ENCODE measurements around the gene APOLD1.

DNA sequence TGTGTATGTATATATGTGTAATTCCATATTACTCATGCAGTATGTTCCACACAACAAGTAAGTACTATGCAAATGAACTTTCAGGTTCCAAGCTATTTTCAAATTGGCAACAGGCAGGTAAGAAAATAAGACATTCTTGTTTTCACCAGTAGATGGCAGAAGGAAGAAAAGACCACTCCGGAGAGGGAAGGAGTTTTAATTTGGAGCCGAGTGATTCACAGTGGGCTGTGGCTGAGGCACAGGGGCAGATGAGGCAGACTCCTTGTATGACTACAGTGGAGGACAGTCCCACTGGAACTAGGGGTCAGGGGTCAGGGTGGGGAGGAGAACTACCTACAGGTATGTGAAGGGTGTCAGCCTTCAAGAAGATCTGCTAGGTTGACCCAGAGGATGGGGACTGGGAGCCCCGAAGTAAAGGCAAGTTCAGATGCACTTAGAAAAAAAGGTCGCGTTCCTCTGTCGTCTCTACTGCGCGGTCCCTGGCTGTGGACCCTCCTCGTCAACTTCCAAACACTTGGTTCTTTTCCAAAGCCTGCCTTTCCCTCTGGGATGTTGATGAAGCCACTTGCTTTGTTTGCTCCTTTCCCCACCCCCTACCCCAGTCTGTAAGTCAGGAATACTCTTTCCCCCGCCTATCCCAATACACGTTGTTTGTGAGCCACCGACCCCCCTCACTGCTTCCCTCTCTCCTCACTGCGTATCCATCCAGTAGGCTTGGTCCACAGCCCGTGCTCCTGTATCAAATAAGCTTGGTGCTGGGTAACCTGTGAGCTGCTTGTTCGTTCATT lies 51.8 kb downstream of the APOLD1 start:
- TF ChIP-seq, protein P1, sequence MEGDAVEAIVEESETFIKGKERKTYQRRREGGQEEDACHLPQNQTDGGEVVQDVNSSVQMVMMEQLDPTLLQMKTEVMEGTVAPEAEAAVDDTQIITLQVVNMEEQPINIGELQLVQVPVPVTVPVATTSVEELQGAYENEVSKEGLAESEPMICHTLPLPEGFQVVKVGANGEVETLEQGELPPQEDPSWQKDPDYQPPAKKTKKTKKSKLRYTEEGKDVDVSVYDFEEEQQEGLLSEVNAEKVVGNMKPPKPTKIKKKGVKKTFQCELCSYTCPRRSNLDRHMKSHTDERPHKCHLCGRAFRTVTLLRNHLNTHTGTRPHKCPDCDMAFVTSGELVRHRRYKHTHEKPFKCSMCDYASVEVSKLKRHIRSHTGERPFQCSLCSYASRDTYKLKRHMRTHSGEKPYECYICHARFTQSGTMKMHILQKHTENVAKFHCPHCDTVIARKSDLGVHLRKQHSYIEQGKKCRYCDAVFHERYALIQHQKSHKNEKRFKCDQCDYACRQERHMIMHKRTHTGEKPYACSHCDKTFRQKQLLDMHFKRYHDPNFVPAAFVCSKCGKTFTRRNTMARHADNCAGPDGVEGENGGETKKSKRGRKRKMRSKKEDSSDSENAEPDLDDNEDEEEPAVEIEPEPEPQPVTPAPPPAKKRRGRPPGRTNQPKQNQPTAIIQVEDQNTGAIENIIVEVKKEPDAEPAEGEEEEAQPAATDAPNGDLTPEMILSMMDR (optimal IDR thresholded peaks at IDR 0.05 in 1 of 3, IDR thresholded peaks at IDR 0.05 in 1 of 3, conservative IDR thresholded peaks at IDR 0.05 in 1 of 3; ENCODE audit: extremely low read depth in 1 of 3, insufficient read depth in 2 of 3, low read length in 3 of 3) = peak; percentile 42 to 70 (median 45)
- no peak for TF ChIP-seq EZH2 (IDR thresholded peaks at IDR 0.05; ENCODE audit: low read length)
